Suprapubic skin (tissue), 3 donors: Measurements from ENCODE around the gene ONECUT2.

Experiments
- POLR2A ChIP-seq, 2 donors: fragments of 450-650 bp; IDR thresholded peaks; one replicate each; pipeline ENCODE4 v1.6.1; 2017; ENCODE audit warnings: antibody characterized with exemption in 2 of 2, mild to moderate bottlenecking in 2 of 2, moderate library complexity in 2 of 2
- TF ChIP-seq, protein P1 (sequence below), 2 donors: fragments of 200-600 bp in 1 of 2; fragments of 450-650 bp in 1 of 2; sonication (generic) in 1 of 2; IDR thresholded peaks; one replicate each; pipeline ENCODE4 v1.5.1; 2016 to 2019; ENCODE audit warnings: antibody characterized with exemption in 2 of 2, mild to moderate bottlenecking in 1 of 2, moderate library complexity in 1 of 2

DNA sequence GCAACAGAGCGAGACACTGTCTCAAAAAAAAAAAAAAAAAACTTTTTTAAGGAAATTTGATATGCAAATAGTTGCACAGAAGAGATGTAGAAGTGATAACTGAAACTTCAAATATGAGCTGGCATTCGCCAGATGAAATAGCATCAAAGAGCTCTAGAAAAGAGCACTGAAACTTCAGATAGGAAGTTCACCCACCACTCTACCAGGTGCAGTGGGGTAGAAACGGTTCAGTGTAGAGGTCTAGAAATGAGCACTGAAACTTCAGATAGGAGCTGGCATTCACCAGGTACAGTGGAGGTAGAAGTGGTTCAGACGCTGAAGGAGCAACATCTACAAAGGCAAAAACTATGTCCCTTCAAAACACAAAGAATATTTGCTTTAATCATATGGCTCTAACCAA is 9.0 kb upstream of the ONECUT2 start:
- TF ChIP-seq, protein P1, sequence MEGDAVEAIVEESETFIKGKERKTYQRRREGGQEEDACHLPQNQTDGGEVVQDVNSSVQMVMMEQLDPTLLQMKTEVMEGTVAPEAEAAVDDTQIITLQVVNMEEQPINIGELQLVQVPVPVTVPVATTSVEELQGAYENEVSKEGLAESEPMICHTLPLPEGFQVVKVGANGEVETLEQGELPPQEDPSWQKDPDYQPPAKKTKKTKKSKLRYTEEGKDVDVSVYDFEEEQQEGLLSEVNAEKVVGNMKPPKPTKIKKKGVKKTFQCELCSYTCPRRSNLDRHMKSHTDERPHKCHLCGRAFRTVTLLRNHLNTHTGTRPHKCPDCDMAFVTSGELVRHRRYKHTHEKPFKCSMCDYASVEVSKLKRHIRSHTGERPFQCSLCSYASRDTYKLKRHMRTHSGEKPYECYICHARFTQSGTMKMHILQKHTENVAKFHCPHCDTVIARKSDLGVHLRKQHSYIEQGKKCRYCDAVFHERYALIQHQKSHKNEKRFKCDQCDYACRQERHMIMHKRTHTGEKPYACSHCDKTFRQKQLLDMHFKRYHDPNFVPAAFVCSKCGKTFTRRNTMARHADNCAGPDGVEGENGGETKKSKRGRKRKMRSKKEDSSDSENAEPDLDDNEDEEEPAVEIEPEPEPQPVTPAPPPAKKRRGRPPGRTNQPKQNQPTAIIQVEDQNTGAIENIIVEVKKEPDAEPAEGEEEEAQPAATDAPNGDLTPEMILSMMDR (IDR thresholded peaks at IDR 0.05): no peak
- no peak for TF ChIP-seq POLR2A (IDR thresholded peaks at IDR 0.05)
